Spinal cord (tissue), 10 donors: ENCODE data around the gene ZBTB46. TPM values are rescaled to one million over a fixed set of nuclear protein-coding genes. Genes with fewer than 3 reads are reported as not detected.
"Not testable (repeated sequence)": the region's sequence is repeated elsewhere in the genome, so short reads cannot be mapped to it uniquely, and the experiment has no call there.

Experiments used
- DNase-seq, 6 donors: peaks; one replicate each; pipeline versions ENCODE4 v3.0.0 to v3.0.0-alpha.2; 2013 to 2015; ENCODE audit warnings: low spot score in 6 of 6, low read depth in 4 of 6
- H3K27ac ChIP-seq: one replicate; pipeline ENCODE4 v1.5.1; 2013; ENCODE audit warnings: low read depth, low read length, control low read depth
- H3K27me3 ChIP-seq: one replicate; pipeline ENCODE4 v1.6.1; 2013; ENCODE audit warnings: low read length; ENCODE audit not compliant: control insufficient read depth, insufficient read depth
- H3K36me3 ChIP-seq: one replicate; pipeline ENCODE4 v1.6.1; 2013; ENCODE audit warnings: low read length; ENCODE audit not compliant: control insufficient read depth, insufficient read depth
- H3K4me1 ChIP-seq: one replicate; pipeline ENCODE4 v1.6.1; 2013; ENCODE audit warnings: low read length; ENCODE audit not compliant: control insufficient read depth, insufficient read depth
- H3K4me3 ChIP-seq: one replicate; pipeline ENCODE4 v1.5.1; 2013; ENCODE audit warnings: low read depth, low read length, control low read depth
- H3K9me3 ChIP-seq: one replicate; pipeline ENCODE4 v1.6.1; 2013; ENCODE audit warnings: low read length; ENCODE audit not compliant: control insufficient read depth, insufficient read depth
- WGBS: methylation state at CpG from one replicate; pipeline ENCODE4 v1.1.5; 2013; ENCODE audit warnings: missing lambda C conversion rate; ENCODE audit not compliant: insufficient coverage; 5-methylcytosine and 5-hydroxymethylcytosine counted together
- polyA plus RNA-seq, 2 donors: library from polyadenylated mRNA; unstranded; fragments of 120-200 nt; gene quantifications; one replicate each; pipeline ENCODE4 v1.2.1, GENCODE V29; 2013; ENCODE audit not compliant: insufficient read length in 2 of 2
- total RNA-seq, 2 donors: library from RNA; depleted of rRNA in 1 of 2; stranded (reverse); fragments of 120-200 nt in 1 of 2; fragments of >200 nt in 1 of 2; gene quantifications; one replicate each; pipeline versions ENCODE4 v1.2.3 to v1.2.4, GENCODE V29; 2013 to 2014
- donor health status: healthy.

ZBTB46 gene
- total and polyA plus RNA-seq, 4 donors, result 8.3 to 13.4 (median 11.3) TPM

DNA sequence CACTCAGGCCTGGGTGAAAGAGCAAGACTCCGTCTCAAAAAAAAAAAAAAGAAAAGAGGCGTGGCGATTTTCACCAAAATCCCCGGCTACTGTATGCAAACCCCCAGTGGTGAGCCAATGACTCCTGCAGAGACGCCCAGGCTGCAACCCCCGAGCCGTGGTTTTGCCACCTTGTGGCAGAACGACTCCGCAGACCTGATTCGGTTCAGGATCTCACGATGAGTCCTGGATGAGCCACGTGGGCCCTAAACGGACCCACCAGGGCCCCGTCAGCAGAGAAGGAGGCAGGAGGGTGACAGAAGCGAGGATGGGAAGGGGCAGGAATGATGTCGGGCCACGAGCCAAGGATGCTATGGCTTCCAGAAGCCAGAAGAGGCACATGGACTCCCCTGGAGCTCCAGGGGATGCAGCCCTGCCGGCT is 49.0 kb downstream of the ZBTB46 start:
- H3K4me3 ChIP-seq, result no peak overlapping the region
- DNase-seq, result no peak
- H3K9me3 ChIP-seq, result no peaks in the 10 kb centered on the region
- H3K36me3 ChIP-seq, result peaks cover 7% of the 10 kb centered on the region
- H3K27me3 ChIP-seq, result no peaks in the 10 kb centered on the region
- H3K27ac ChIP-seq, result no peak overlapping the region
- 85% methylated on average over 17 of the region's 18 CpGs for WGBS
- H3K4me1 ChIP-seq, result peaks cover 23% of the 10 kb centered on the region

DNA sequence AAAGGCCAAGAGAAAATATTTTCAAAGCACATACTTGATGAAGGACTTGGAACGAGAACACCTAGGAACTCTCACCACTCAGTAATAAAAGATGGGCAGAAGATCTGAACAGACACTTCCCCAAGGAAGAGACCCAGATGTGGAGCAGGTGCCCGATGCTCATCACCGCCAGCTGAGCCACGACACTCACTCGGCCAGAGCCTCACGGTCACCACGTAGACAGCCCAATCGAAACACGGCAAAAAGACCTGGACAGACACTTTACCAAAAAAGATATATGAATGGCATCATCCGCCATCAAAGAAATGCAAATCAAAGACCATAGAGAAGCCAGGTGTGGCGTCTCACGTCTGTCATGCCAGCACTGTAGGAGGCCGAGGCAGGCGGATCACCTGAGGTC is 49.9 kb downstream of the ZBTB46 start:
- 96% methylated on average over 14 of the region's 14 CpGs for WGBS
- H3K36me3 ChIP-seq, result peaks cover 7% of the 10 kb centered on the region
- DNase-seq, result no peak
- H3K4me3 ChIP-seq, result no peak overlapping the region
- H3K9me3 ChIP-seq, result no peaks in the 10 kb centered on the region
- no peak overlapping the region for H3K27ac ChIP-seq
- H3K27me3 ChIP-seq, result no peaks in the 10 kb centered on the region
- peaks cover 14% of the 10 kb centered on the region for H3K4me1 ChIP-seq

DNA sequence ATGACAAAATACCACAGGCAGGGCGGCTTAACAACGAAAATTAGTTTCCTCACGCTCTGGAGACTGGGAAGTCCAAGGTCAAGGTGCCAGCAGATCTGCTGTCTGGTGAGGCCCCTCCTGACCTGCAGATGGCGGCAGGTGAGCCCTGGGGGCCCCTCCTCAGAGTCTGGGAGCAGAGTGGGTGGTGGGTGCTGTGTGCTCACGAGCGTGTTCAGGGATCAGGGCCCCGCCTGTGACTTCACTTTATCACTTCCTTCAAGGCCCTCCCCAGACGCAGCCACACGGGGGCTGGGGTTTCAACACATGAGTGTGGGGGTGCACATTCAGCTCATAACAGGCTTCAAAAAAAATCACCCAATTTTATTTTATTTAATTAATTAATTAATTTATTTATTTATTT is 52.2 kb downstream of the ZBTB46 start:
- H3K9me3 ChIP-seq, result no peaks in the 10 kb centered on the region
- H3K27ac ChIP-seq, result no peak overlapping the region
- 87% methylated on average over 4 of the region's 9 CpGs for WGBS
- H3K4me3 ChIP-seq, result no peak overlapping the region
- H3K36me3 ChIP-seq, result peaks cover 10% of the 10 kb centered on the region
- no peak for DNase-seq
- H3K27me3 ChIP-seq, result no peaks in the 10 kb centered on the region
- peaks cover 20% of the 10 kb centered on the region for H3K4me1 ChIP-seq

DNA sequence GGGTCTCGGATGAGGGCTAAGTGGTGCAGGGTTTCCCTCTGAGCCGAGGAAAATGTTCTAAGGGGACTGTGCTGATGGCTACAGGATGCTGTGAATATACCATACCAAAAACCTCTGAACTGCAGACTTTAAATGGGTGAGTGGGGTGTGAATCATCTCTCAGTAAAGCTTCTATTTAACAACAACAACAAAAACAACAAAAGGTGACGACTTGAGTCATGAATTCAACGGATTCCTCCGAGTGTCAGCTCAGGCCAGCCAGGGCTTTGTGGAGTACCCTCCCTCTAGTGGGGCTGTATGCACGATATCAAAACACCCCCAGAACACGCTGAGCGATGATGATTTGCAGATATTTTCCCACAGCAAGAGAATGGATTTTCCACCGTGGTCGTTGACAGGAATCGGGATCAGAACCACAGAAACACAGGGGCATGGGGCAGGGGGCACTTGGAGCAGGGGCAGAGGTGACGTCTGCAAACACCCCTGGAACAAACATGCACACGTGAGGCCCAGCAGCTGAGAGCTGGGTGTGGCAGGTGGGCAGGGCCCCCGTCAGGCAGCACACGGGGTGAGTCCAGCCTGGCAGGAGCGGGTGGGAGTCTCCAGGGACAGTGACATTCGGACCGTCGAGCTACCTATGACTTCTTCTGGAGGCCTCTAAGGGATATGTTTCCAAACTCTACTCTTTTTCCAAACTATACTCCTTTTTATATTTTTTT is 52.9 kb downstream of the ZBTB46 start:
- Histone ChIP-seq H3K27me3 (no peaks in the 10 kb centered on the region), H3K4me3 (no peak overlapping the region), H3K4me1 (peaks cover 20% of the 10 kb centered on the region), H3K27ac (no peak overlapping the region), H3K36me3 (peaks cover 15% of the 10 kb centered on the region), H3K9me3 (no peaks in the 10 kb centered on the region)
- no peak for DNase-seq
- 71% methylated on average over 15 of the region's 19 CpGs for WGBS

DNA sequence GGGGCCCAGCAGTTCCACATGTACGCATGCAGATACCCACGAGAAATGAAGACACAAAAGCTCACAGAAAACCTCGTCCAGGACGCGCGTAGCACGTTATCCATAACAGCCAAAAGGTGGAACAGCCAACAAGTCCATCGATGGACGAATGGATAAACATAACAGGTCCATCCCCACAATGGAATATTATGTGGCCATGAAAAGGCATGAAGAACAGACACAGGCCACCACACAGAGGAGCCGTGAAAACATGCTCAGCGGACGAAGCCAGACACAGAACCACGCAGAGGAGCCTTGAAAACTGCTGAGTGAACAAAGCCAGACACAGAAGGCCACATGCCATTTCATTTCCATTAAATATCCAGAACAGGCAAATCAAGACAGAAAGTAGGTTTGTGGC is 53.5 kb downstream of the ZBTB46 start:
- H3K4me3 ChIP-seq, result no peak overlapping the region
- no peak overlapping the region for H3K27ac ChIP-seq
- peaks cover 16% of the 10 kb centered on the region for H3K36me3 ChIP-seq
- H3K4me1 ChIP-seq, result peaks cover 20% of the 10 kb centered on the region
- no peaks in the 10 kb centered on the region for H3K9me3 ChIP-seq
- DNase-seq, result no peak
- H3K27me3 ChIP-seq, result no peaks in the 10 kb centered on the region
- WGBS, result 95% methylated on average over 3 of the region's 13 CpGs

DNA sequence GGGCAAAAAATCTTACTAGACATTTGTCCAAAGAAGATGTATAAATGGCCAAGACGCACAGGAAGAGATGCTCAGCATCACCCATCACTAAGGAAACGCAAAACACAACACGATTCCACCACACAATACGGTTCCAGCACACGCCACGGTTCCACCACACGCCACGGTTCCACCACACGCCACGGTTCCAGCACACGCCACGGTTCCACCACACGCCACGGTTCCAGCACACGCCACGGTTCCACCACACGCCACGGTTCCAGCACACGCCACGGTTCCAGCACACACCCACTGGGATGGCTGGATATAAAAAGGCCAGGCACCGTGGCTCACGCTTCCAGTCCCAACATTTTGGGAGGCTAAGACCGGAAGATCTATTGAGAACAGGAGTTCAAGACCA is 54.2 kb downstream of the ZBTB46 start:
- not testable (repeated sequence) for H3K9me3 ChIP-seq, H3K27me3 ChIP-seq, H3K27ac ChIP-seq, DNase-seq, H3K4me3 ChIP-seq
- WGBS, result 96% methylated on average over 16 of the region's 23 CpGs
- peaks cover 20% of the 10 kb centered on the region for H3K4me1 ChIP-seq
- peaks cover 13% of the 10 kb centered on the region for H3K36me3 ChIP-seq

DNA sequence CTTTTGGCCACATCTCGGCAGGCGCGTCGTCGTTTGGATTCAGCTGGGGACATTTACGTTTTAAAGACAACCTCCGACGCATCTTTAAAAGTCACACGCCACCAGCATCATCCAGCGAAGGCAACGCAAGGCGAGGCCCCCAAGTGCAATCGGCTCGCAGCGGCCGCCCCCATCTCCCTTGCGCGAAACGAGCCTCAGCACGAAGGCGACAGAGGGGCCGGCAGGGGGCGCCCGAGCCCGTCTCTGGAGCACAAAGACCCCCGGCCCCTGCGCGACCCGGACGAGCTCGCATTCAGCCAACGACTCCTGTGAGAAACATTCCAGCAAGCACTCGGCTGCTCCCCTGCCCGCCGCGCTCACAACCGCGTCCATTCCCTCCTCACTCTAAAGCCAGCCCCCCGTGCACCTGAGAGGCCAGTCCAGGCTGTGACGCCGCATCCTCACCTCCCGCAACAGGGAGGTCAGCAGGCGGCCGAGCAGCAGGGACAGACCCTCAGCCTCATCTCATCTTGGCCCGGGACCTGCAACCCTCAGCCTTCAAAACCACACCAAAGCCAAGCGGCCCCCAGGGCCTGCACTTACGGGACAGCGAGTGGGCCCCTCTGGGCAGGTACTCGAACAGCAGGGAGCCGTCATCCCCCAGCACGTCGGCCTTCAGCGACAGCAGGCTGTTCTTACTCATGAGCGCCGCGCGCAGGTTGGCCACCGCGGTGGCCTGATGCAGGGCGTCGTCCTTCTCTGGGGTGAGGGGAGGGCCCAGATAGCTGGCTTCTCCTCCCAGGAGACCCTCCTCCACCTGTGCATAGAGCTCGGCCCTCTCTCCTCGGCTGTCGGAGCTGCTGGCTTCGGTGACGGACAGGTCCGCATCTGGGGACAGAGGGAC is 55.7 kb downstream of the ZBTB46 start:
- Histone ChIP-seq H3K4me1 (peaks cover 20% of the 10 kb centered on the region), H3K36me3 (peaks cover 24% of the 10 kb centered on the region), H3K27me3 (no peaks in the 10 kb centered on the region), H3K4me3 (peak overlapping the region; percentile 17), H3K27ac (no peak overlapping the region), H3K9me3 (no peaks in the 10 kb centered on the region)
- peak in 5 of 6 donors; percentile 71 to 95 (median 77) for DNase-seq
- 11% methylated on average over 59 of the region's 67 CpGs for WGBS

DNA sequence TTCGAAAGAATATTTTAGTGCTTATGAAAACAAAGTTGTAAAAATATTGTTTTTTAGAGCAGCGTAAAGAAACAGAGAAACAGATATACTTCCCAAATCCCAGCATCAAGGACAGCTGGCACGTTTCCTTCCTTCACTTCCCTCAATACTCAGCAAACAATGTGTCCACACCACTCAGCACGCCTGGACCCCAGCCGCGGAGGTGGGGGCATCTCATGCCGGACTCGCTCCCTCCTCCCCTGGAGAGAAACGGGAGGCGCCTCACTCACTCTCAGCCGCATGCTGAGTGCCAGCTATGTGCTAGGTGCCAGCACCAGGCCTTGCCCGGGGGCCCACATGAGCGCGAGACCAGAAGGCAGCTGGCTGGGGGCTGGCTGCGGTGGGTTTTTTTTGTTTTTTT is 56.8 kb downstream of the ZBTB46 start:
- no peak overlapping the region for H3K4me3 ChIP-seq
- H3K36me3 ChIP-seq, result peaks cover 30% of the 10 kb centered on the region
- no peaks in the 10 kb centered on the region for H3K9me3 ChIP-seq
- H3K27me3 ChIP-seq, result no peaks in the 10 kb centered on the region
- no peak overlapping the region for H3K27ac ChIP-seq
- peak in 1 of 6 donors; percentile 37 for DNase-seq
- WGBS, result 73% methylated on average over 10 of the region's 15 CpGs
- H3K4me1 ChIP-seq, result peaks cover 20% of the 10 kb centered on the region

DNA sequence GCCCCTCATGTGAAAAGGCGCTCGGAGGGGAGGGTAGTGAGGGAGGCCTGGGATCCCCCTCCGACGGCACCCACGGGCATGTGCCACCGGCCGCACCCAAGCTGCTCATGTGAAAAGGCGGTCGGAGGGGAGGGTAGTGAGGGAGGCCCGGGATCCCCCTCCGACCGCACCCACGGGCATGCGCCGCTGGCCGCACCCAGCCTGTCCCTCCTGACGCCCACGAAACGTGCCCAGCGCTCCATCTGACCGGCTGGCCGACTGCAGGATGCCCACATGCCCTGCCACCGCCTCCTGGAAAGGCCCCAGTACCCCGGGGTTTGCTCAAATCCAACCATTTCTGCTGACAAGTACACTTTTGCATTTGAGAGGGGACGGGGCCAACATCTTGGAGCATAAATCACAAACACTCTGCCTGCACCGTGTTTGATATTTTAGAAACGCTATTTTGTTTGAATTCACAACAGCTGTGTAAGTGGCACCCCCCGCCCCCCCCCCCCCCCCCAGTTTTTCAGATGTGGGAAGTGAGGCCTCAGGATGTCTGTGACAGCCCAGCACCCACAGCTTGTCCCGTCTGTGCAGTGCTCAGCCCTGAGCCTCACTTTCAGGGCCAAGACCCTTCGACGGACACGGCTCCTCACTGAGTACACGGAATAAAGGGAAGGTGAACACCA is 57.4 kb downstream of the ZBTB46 start:
- no peak overlapping the region for H3K4me3 ChIP-seq
- no peaks in the 10 kb centered on the region for H3K9me3 ChIP-seq
- peaks cover 20% of the 10 kb centered on the region for H3K4me1 ChIP-seq
- peaks cover 36% of the 10 kb centered on the region for H3K36me3 ChIP-seq
- WGBS, result 94% methylated on average over 22 of the region's 33 CpGs
- no peak overlapping the region for H3K27ac ChIP-seq
- no peaks in the 10 kb centered on the region for H3K27me3 ChIP-seq
- DNase-seq, result no peak
